Stimulated activated CD8-positive, alpha-beta memory T cell treated with anti-CD3 and anti-CD28 coated beads, Interleukin-15, amount 100 ng/mL, for 48 hours (primary cell): ENCODE measurements around the gene PTTG2.
"Not testable (repeated sequence)": the region's sequence is repeated elsewhere in the genome, so short reads cannot be mapped to it uniquely, and the experiment has no call there.

Experiments
- DNase-seq, 2 donors: peaks; one replicate each; pipeline ENCODE4 v3.0.0-alpha.2; 2020; ENCODE audit warnings: low read depth in 2 of 2

Gene PTTG2

DNA sequence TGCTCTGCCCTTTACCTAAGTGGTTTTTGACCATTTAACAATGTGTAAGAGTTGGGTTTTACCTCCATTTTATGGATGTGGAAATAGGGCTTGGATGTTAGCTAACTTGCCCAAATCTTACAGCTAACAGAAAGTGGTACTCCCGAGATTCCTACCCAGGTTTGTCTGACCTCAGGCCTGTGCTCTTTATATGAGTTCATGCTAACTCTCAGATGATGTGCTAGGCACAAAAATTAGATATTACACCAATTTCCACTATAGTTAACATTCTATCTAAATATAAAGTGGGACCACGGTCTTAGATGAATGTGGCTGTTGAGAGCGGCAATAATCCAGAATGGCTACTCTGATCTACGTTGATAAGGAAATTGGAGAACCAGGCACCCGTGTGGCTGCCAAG lies at the start of gene PTTG2:
TSS of gene PTTG2 (plus strand) at position 301 of the 400 bp plus-strand sequence. CDS start at position 338, 37 bp downstream.
- no peak for DNase-seq

DNA sequence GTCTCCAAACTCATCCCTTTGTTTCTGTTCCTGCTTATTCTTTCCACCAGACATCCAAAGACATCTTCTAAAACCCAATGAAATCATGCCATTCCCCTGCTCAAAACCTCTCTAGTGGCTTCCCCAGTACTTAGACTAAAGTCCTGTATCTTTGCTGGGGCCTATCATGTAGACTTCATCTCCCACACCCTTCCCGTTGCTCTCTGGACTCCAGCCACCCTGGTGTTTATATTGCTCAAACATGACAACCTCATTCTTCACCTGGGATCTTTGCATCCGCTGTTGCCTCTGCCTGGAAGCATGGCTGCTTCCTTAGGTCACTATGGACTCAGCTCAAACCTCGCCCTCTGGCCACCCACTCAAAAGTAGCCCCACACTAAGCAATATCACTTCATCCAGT lies 45.7 kb upstream of the PTTG2 start:
- no peak for DNase-seq

DNA sequence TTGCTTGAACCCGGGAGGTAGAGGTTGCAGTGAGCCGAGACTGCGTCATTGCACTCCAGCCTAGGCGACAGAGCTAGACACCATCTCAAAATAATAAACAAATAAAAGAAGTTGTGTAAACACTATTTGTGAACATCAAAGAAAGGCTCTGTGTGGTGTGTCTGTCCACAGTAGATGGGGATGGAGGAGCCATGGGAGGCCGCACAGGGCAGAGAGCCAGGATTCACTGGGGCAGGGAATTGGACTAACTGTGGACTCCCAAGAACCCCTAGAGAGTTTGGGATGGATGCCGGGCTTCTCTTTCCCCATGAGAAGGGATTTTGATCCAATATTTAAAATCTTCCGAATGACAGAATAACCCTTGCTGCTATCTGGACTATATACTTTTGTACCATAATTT lies 42.8 kb upstream of the PTTG2 start:
- no peak for DNase-seq

DNA sequence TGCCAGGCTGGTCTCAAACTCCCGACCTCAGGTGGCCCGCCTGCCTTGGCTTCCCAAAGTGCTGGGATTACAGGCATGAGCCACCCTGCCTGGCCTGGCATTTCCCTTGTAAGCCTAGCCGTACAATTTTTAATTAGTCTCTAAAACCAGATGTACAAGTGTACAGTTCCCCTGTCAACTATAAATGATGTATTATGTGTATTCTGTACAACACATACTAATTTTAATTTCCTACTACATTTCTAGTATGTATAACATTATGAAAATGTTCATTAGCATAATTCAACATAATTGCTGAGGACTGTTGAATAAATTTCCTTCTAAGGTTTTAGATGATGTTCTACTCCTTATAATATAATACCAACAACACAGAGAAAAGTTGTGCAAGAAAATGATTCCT lies 41.5 kb upstream of the PTTG2 start:
- DNase-seq: no peak

DNA sequence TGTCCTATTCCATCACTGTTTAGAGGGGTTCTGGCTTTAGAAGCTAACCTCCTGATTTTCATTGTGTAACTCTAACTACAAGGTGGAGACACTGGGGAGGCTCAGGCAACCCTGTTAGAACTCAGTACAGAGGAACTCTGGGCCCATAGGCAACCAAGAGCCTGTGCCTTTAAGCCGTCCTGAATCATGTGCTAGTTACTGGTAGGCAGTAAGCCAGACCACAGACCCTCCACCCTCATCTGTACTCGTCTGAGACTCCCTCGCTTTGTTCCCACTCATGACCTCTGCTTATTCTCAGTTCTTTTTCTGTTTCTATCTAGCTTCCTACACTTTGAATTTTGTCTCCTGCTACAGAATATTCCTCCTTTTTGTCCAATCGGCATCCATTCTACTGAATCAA lies 37.9 kb upstream of the PTTG2 start:
- no peak for DNase-seq

DNA sequence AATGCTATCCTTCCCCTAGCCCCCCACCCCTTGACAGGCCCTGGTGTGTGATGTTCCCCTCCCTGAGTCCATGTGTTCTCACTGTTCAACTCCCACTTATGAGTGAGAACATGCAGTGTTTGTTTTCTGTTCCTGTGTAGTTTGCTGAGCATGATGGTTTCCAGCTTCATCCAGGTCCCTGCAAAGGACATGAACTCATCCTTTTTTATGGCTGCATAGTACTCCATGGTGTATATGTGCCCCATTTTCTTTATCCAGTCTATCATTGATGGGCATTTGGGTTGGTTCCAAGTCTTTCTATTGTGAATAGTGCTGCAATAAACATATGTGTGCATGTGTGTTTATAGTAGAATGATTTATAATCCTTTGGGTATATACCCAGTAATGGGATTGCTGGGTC lies 37.1 kb upstream of the PTTG2 start:
- DNase-seq: not testable (repeated sequence)

DNA sequence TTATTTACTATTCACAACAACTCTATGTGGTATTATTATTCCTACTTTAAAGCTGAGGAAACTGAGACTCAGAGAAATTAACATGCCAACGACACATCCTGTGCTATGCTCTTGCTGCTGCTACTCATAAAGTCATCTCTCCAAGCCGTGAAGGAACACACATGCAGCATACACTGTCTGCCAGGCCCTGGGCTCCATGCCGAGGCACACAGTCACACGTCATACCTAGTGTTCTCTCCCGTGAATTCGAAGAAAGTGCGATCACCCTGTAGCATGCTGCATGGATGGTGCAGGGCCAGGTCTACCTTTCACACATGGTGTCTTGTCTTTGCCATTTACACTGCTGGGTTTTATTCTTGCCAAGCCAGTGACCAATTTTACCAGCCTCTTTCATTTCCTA lies 35.3 kb upstream of the PTTG2 start:
- DNase-seq: no peak

DNA sequence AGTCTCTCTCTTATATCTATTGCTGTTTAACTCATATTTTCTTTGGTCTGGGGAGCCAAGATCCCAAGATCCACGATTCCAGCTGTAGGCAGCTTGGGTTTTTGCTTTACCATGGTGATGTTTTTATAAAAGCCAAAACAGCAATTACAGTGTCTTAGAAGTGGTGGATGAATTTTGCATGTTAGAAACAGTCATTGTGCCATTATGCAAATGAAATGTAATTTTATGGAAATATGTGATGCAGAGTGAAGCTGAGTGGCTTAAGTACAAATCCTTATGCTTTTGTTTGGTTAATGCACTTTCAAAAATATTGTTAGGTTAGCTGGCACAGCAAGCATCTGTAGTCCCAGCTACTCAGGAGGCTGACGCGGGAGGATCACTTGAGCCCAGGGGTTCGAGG lies 32.8 kb upstream of the PTTG2 start:
- no peak for DNase-seq

DNA sequence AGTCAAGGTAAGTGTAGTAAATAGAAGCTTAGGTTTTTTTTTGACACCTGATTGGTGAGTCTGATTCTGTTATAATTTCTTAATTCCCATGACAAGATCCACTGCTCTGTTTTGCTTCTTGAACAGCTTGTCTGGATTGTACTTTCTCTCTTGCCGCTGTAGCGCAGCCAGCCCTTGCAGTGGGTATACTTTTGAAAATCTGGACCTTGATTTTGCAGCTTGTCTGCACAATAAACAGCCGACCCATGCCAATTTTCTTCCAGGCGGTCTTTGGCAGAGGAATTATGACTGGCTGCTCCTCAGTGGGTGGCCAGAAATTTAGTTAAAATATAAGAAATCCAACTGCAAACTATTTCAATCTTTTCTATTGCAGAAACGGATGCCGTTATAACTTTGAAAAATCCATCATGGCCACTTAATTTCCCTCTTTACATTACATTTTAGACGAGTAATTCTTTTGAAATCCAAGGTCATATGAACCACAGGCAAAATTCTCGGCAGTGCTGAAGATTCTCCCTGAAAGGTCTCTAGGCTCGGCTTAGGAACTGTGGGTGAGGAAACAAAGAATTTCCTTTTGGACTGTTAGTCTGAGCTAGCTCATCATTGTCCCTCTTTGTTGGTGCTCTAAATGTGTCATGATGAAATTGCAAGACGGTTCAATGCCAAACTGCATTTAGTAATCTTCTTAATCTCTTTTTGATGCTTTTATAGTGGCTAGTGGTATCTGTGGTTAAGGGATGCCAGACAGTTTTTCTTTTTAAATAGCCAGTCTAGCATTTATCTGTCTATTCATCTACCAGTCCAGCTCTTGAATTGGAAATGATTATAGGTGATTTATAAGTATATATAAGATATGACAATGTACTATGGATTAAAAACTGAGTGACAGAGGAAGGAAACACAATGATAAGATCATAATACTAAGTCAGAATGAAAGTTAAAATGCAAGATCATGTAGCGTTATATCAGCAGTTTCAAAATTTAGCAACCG lies 31.5 kb upstream of the PTTG2 start:
- DNase-seq: no peak

DNA sequence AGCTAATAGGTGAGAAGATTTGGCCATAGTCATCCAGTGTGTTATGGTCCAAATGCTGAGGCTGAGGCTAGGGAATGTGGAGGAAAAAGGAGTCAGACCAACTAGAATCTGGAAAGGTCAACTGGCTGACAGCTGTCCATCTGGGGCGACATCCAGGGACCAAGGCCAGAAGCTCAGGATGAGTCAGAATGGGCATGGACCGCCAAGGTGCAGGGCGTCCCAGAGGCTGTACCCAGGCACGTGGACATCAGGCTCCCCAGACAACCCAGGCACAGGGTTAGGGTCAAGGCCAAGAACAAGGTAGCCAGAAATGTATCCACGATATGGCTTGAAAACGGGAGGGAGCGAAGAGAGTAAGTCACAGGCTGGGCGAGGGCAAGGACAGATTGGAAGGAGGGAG lies 26.1 kb upstream of the PTTG2 start:
- DNase-seq: no peak

DNA sequence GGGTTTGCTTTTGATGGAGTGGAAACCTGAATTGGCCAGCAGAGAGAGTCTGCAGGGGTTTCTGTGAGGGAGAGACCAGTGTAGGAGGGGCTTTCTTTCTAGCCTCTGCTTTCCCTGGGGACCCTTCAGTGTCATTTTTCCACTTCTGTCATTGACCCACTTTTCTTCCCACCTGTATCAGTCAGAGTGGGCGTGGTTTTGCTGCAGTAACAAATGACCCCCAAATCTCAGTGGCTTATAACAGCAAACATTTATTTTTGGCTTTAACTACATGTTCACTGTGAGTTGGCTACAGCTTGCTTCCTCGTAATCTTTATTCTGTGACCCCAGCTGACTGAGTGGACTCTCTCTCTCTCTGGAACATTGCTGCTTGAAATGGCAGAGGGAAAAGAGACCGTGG lies 25.6 kb upstream of the PTTG2 start:
- no peak for DNase-seq

DNA sequence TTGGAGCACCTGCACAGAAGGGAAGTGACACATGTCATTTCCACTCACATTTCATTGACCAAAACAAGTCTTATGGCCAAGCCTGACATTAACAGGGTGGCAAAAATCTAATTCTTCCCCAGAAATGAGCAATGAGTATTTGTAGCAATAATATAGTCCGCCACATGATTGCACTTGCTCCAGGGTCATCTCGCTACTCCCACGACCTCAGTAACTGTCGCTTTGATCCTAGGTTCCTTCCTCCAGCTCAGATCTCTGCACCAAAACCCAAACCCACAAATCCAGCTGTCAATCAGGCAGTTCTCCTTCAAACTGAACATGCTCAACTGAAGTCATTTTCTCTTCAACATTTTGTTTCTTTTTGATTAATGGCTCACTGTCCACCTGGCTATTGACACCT lies 25.2 kb upstream of the PTTG2 start:
- DNase-seq: no peak

DNA sequence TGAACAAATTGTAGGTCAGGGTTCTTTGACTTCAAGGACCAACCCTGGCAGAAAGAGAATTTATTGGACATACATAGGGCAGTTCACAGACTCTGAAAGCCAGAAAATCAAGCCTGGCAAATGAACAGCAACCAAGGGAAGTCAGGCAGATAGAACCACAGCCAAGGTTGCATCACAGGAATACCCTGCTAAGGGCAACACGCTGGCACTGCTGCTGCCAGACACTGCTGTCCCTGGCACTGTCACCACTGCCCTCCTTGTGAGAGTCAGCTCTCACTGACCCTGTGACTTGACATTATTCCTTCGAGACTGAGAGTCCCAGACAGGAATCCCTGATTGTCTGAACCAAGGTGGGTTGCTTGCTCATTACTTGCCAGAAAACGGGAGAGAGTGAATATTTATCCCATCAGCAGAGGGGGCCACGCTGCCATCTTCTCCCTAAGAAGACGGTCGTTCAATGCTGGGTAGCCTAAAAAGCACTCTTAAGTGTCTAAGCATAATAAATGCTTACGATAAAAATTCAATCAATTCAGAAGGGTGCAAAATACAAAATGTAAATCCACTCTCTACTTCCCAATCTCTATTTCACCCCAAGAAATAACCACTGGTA lies 23.2 kb upstream of the PTTG2 start:
- DNase-seq: no peak

DNA sequence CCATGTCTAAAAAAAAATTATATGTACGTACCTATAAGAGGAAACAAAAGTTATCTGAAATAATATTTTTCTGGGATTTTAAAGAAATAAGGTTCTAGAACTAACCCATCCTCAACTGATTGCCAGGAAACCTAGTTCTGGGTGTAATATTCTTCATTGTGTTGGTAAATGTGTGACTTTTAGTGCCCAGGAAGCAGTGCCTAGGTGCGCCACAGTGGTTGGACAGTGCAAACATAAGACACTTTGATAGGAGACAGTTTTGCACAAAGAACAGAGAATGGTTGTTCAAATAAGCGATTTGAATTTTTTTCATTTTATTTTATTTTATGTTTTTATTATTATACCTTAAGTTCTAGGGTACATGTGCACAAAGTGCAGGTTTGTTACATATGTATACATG lies 22.0 kb upstream of the PTTG2 start:
- no peak for DNase-seq

DNA sequence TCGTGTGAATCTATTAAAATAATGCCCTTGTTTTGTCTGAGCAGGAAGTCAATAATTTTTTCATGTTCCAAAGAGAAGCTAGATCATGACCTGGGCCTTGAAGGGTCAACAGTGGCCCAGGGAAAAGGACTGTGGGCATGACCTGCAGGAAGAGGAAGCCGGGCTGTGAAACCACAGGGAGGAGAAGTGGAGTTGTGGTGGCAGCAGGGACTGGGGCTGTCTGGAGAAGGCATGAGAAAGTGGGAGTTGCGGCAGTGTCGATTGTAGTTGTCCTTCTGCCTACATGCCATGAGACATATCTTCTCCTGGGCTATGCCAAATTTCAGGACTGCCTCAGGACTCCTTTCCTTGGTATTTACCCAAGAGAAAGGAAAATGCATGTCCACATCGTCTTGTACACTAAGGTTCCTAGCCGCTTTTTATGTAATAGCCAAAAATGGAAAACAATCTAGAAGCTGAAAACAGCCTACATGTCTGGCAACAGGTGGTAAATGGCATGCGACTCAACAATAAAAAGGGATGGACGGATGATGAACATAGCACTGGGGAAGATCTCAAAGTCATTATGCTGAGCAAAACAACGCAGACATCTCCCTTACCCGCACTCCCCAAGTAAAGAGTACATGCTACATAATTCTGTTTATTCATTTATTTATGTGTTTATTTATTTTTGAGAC lies 13.6 kb upstream of the PTTG2 start:
- DNase-seq: no peak

DNA sequence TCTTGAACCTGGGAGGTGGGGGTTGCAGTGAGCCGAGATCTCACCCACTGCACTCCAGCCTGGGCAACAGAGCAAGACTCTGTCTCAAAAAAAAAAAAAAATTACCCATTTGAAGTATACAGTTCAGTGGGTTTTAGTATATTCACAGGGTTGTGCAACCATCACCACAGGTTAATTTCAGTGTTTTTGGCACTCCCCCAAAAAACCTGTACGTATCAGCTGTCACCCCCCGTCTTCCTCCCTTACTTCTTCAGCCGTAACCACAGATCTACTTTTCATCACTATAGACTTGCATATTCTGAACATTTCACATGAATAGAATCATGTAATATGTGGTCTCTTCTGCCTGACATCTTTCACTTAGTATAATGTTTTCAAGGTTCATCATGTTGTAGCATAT lies 11.7 kb upstream of the PTTG2 start:
- DNase-seq: no peak

DNA sequence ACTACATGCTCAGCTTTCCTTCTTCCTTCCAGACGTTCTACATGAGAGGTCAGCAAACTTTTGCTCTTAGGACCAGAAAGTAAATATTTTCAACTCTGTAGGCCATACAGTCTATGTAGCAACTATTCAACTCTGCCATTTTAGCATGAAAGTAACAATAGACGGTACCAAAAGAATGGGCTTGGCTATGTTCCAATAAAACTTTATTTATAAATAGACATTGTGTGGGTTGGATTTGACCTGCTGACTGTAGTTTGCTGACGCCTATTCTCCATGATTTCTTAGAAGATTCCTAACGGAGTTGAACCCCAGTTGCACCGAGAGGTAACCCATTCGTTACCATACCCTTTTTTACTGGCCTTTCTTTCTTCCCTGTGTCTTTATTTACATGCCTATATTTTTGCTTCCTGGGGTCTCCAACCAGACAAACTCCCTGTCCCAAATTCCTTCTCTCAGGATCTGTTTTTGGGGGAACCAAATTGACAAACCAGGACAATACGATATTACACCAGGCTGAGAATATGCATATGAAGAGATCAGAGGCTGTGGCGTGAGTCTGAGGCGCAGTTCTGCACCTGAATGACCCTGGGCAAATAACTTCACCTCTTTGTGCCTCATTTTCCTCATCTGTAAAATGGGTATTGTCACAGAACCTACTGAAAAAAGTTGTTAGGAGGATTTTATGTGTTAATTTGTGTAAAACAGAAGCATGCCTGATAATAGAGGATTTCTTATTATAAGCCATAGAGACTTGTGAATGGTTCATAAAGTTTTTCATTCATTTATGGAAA lies 10.4 kb upstream of the PTTG2 start:
- DNase-seq: no peak

DNA sequence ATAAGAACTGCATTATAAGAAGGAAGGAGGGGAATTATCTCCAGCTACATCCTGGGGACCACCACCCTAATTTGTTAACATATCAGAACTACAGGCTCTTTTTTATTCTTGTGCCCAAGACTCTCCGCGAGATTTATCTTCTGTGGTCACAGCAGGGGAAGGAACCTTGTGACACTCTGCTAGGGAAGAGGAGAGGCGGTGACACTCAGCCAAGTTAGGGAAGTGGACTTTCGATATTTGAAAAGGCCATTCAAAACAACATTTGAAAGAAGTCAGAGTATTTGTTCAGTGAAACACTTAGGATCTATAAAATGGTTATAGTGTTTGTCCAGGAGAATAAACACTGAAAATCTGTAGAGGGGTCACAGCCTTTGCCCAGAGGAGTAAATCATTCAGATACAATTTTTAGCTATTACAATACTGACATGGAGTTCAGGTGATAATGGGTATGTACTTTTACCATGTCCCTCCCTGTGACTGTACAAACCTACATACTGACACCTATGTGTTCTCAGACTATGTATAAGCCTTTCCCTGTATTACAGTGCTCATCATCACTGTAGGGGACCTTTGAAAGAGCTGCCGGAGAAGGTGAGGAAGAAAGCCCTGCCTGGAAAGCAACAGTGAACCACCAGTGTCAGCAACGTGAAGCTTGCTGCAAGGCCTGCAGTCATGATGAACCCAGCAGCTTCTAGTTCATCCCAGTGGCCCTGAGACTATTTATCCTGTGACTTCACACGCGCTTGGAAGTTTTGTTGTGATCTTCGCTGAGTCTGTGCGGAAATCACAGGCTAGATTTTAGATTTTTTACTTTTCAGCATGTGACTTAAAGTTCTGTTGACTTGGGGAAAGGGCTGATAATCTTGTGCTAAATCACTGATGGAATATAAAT lies 8.5 kb upstream of the PTTG2 start:
- DNase-seq: no peak

DNA sequence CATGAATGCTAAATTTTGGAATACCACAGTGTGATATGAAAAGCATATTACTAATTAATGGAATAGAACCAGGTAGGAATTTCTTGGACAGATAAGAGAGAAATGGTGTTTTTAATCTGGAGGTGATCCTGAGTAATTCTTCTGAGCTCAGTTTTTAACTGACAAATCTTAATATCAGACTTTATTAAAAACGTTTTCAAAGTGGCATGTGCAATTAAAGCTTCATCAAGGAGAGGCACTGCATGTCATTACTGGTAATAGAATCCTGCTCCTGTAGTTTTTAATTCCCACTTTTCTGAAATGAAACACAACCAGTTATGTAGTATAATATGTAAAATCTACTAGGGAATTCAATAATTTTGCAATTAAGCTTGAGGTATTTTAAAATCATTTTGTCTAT lies 7.0 kb upstream of the PTTG2 start:
- DNase-seq: no peak

DNA sequence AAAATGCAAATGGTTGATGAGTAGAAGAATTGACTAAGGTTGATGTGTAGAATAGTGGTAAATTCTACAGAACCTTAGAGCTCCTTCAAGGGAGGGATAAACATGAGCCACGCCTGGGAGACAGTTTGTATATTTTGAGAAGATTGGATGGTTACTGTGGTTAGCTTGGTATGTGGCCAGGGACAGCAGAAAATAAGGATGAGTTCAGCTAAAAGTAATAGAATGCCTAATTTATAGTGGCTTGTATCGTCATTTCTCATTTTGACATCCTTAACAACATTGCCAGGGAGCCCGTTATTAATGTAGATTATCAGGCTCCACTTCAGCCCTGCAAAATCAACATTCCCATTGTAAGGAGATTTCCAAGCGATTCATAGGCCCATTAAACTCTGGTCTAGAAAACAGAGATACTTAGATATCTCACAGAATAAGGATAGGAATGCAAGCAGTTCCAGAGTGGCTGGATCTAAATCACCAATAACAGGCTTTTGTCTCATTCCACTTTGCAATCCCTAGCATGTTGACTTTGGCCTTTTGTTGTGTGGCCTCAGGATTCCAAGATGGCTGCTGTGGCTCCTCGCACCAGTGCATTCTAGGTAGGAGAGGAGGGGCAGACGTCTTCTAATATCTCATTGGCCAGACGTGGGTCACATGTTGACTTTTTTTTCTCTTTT lies 6.4 kb upstream of the PTTG2 start:
- no peak for DNase-seq
